Activated B cell treated with CpG ODN at 0.5 μM for 24 hours (primary cell): ENCODE data around the gene RAPGEF1. TPM values are rescaled to one million over a fixed set of nuclear protein-coding genes. Genes with fewer than 3 reads are reported as not detected.

Experiments
- ATAC-seq: fragments of 200-7000 bp; cut with Tn5 transposase; one replicate; pipeline ENCODE4 v1.10.0; 2021; ENCODE audit warnings: low read depth, mild to moderate bottlenecking, moderate library complexity
- CTCF ChIA-PET: fragments of 350-600 bp; sonication (Branson Sonifier 250); formaldehyde crosslinking; loops from one replicate; lab custom pipeline; 2021; ENCODE audit warnings: antibody characterized with exemption; lab: Charles Lee
- POLR2A ChIA-PET: fragments of 350-600 bp; sonication (Branson Sonifier 250); formaldehyde crosslinking; loops from one replicate; lab custom pipeline; 2021; ENCODE audit warnings: antibody characterized with exemption; lab: Charles Lee
- DNase-seq: peaks from one replicate; pipeline ENCODE4 v3.0.0; 2022
- H3K27ac Mint-ChIP-seq: one replicate; pipeline ENCODE4 v1.8.0; 2020; ENCODE audit warnings: mixed read lengths
- H3K27me3 Mint-ChIP-seq: one replicate; pipeline ENCODE4 v1.8.0; 2021; ENCODE audit warnings: mixed read lengths
- H3K36me3 Mint-ChIP-seq: one replicate; pipeline ENCODE4 v1.8.0; 2021; ENCODE audit warnings: low read depth, mixed read lengths
- H3K4me1 Mint-ChIP-seq: one replicate; pipeline ENCODE4 v1.8.0; 2021; ENCODE audit warnings: mixed read lengths
- H3K4me3 Mint-ChIP-seq: one replicate; pipeline ENCODE4 v1.8.0; 2020; ENCODE audit warnings: mild to moderate bottlenecking, mixed read lengths
- H3K9me3 Mint-ChIP-seq: one replicate; pipeline ENCODE4 v1.8.0; 2020; ENCODE audit warnings: mixed read lengths
- CTCF ChIP-seq: fragments of 200-600 bp; IDR thresholded peaks from one replicate; pipeline ENCODE4 v1.8.0; 2022; ENCODE audit warnings: antibody characterized with exemption, mild to moderate bottlenecking
- intact Hi-C: fragments of 100-400 bp; cut with micrococcal nuclease; formaldehyde crosslinking; loops from one replicate; pipeline ENCODE4 v1.15.1; 2024
- total RNA-seq: library from RNA; stranded (reverse); gene quantifications from 2 replicates; pipeline ENCODE4 v1.2.3, GENCODE V29; 2022

RAPGEF1 gene
- total RNA-seq, 1 donor from 2014 or later, result 318 TPM

GRCh38 chr9:131590907-131591844 is 148.7 kb downstream of the RAPGEF1 start:
- DNase-seq, result peak; percentile 67
- H3K4me3 Mint-ChIP-seq, result no peak overlapping the region
- peak overlapping the region; percentile 51 for H3K27ac Mint-ChIP-seq
- H3K36me3 Mint-ChIP-seq, result peaks cover 90% of the 10 kb centered on the region
- intact Hi-C loops, result loop anchor here (1.0 to 2.0 kb wide), 5 partner anchors 40 to 156 kb away; partner anchors contain the start of genes POMT1 and RAPGEF1
- TF ChIP-seq CTCF, result no peak
- peaks cover 34% of the 10 kb centered on the region for H3K4me1 Mint-ChIP-seq
- POLR2A ChIA-PET, result interaction anchor here (0.5 to 1.5 kb wide), 11 partner anchors 31 to 411 kb away, joined by 3 to 7 read pairs (median 4); partner anchors contain the start of gene RAPGEF1
- no peaks in the 10 kb centered on the region for H3K27me3 Mint-ChIP-seq
- H3K9me3 Mint-ChIP-seq, result no peaks in the 10 kb centered on the region
- ATAC-seq, result peak; percentile 88
- CTCF ChIA-PET, result interaction anchor here (0.6 to 2.6 kb wide), 23 partner anchors 9 to 242 kb away, joined by 3 to 42 read pairs (median 4); partner anchors contain the start of gene RAPGEF1

GRCh38 chr9:131590449-131590848 is 149.4 kb downstream of the RAPGEF1 start:
- ChIA-PET POLR2A (no interaction called here), CTCF (interaction anchor here (1.4 to 1.8 kb wide), 2 partner anchors 10 to 118 kb away, joined by 3 to 5 read pairs; no protein-coding TSS in a partner anchor)
- TF ChIP-seq CTCF, result no peak
- H3K27ac Mint-ChIP-seq, result no peak overlapping the region
- intact Hi-C loops, result loop anchor here (2.0 kb wide), 3 partner anchors 40 to 88 kb away; partner anchors contain the start of gene POMT1
- ATAC-seq, result no peak
- H3K4me1 Mint-ChIP-seq, result peaks cover 41% of the 10 kb centered on the region
- no peaks in the 10 kb centered on the region for H3K9me3 Mint-ChIP-seq
- no peak overlapping the region for H3K4me3 Mint-ChIP-seq
- H3K27me3 Mint-ChIP-seq, result no peaks in the 10 kb centered on the region
- DNase-seq, result no peak
- H3K36me3 Mint-ChIP-seq, result peaks cover 90% of the 10 kb centered on the region

- no peaks in the 10 kb centered on the region for H3K27me3 Mint-ChIP-seq
- DNase-seq (no peak), ATAC-seq (no peak)
- CTCF ChIA-PET, result no interaction called here
- POLR2A ChIA-PET, result no interaction called here
- intact Hi-C loops, result loop anchor here (2.0 kb wide), 3 partner anchors 41 to 87 kb away; partner anchors contain the start of gene POMT1
- no peak overlapping the region for H3K27ac Mint-ChIP-seq
- H3K4me3 Mint-ChIP-seq, result no peak overlapping the region
- TF ChIP-seq CTCF, result no peak
- H3K36me3 Mint-ChIP-seq, result peaks cover 90% of the 10 kb centered on the region
- H3K4me1 Mint-ChIP-seq, result peaks cover 46% of the 10 kb centered on the region
- no peaks in the 10 kb centered on the region for H3K9me3 Mint-ChIP-seq
These were observed 149.9 kb downstream of the RAPGEF1 start for GRCh38 chr9:131589993-131590392.

- POLR2A ChIA-PET, result no interaction called here
- H3K27ac Mint-ChIP-seq, result no peak overlapping the region
- no peaks in the 10 kb centered on the region for H3K27me3 Mint-ChIP-seq
- intact Hi-C loops, result no loop called here
- CTCF ChIA-PET, result no interaction called here
- no peak overlapping the region for H3K4me3 Mint-ChIP-seq
- peaks cover 46% of the 10 kb centered on the region for H3K4me1 Mint-ChIP-seq
- H3K36me3 Mint-ChIP-seq, result peaks cover 91% of the 10 kb centered on the region
- DNase-seq (no peak), ATAC-seq (no peak)
- no peaks in the 10 kb centered on the region for H3K9me3 Mint-ChIP-seq
- no peak for TF ChIP-seq CTCF
These were observed 150.7 kb downstream of the RAPGEF1 start for GRCh38 chr9:131589124-131589711.

GRCh38 chr9:131588396-131588795 is 151.5 kb downstream of the RAPGEF1 start:
- intact Hi-C loops, result no loop called here
- no peaks in the 10 kb centered on the region for H3K27me3 Mint-ChIP-seq
- H3K36me3 Mint-ChIP-seq, result peaks cover 90% of the 10 kb centered on the region
- H3K4me3 Mint-ChIP-seq, result no peak overlapping the region
- peak overlapping the region; percentile 41 for H3K27ac Mint-ChIP-seq
- ATAC-seq (no peak), DNase-seq (no peak)
- TF ChIP-seq CTCF, result no peak
- ChIA-PET CTCF (no interaction called here), POLR2A (no interaction called here)
- H3K4me1 Mint-ChIP-seq, result peaks cover 46% of the 10 kb centered on the region
- no peaks in the 10 kb centered on the region for H3K9me3 Mint-ChIP-seq
